GM23248 (cell line): Measurements from ENCODE around the gene MAMDC4. TPM values are rescaled to one million over a fixed set of nuclear protein-coding genes. Genes with fewer than 3 reads are reported as not detected.

Source experiments
- DNase-seq: peaks from one replicate; pipeline ENCODE4 v3.0.0-alpha.2; 2015
- H2AFZ ChIP-seq: fragments of 200-600 bp; sonication (generic); 2 replicates; pipeline ENCODE4 v1.6.1; 2016; ENCODE audit warnings: antibody characterized with exemption
- H3F3A ChIP-seq: fragments of 200-600 bp; sonication (generic); 2 replicates; pipeline ENCODE4 v1.6.1; 2016; ENCODE audit warnings: mild to moderate bottlenecking, antibody characterized with exemption, mixed run types; ENCODE audit not compliant: insufficient read depth
- H3K27ac ChIP-seq: fragments of 200-600 bp; sonication (generic); 2 replicates; pipeline ENCODE4 v1.5.1; 2016; ENCODE audit warnings: mild to moderate bottlenecking
- H3K27me3 ChIP-seq: fragments of 200-600 bp; sonication (generic); replicated peaks from 2 replicates; pipeline ENCODE4 v1.6.1; 2016; ENCODE audit warnings: mild to moderate bottlenecking; ENCODE audit not compliant: insufficient read depth
- H3K36me3 ChIP-seq: fragments of 200-600 bp; sonication (generic); 2 replicates; pipeline ENCODE4 v1.6.1; 2016; ENCODE audit warnings: low read depth, mild to moderate bottlenecking
- H3K4me1 ChIP-seq: fragments of 200-600 bp; sonication (generic); 2 replicates; pipeline ENCODE4 v1.6.1; 2016; ENCODE audit warnings: mild to moderate bottlenecking; ENCODE audit not compliant: insufficient read depth
- H3K4me2 ChIP-seq: fragments of 200-600 bp; sonication (generic); one replicate; pipeline ENCODE4 v1.6.1; 2016; ENCODE audit warnings: mild to moderate bottlenecking; ENCODE audit not compliant: unreplicated experiment
- H3K4me3 ChIP-seq: fragments of 200-600 bp; sonication (generic); 2 replicates; pipeline ENCODE4 v1.5.1; 2016; ENCODE audit warnings: mild to moderate bottlenecking
- H3K79me2 ChIP-seq: fragments of 200-600 bp; sonication (generic); 2 replicates; pipeline ENCODE4 v1.6.1; 2016; ENCODE audit warnings: mild to moderate bottlenecking; ENCODE audit not compliant: insufficient read depth
- H3K9ac ChIP-seq: fragments of 200-600 bp; sonication (generic); 2 replicates; pipeline ENCODE4 v1.6.1; 2016; ENCODE audit warnings: mild to moderate bottlenecking
- H3K9me2 ChIP-seq: fragments of 200-600 bp; sonication (generic); 2 replicates; pipeline ENCODE4 v1.6.1; 2016; ENCODE audit warnings: mixed run types, mild to moderate bottlenecking, moderate library complexity; ENCODE audit not compliant: insufficient read depth
- H3K9me3 ChIP-seq: fragments of 200-600 bp; sonication (generic); one replicate; pipeline ENCODE4 v1.6.1; 2017; ENCODE audit warnings: low read depth
- H4K20me1 ChIP-seq: fragments of 200-600 bp; sonication (generic); 2 replicates; pipeline ENCODE4 v1.6.0; 2016; ENCODE audit not compliant: insufficient read depth
- EZH2 ChIP-seq: fragments of 200-600 bp; sonication (generic); IDR thresholded peaks from 2 replicates; pipeline ENCODE4 v1.6.1; 2018; ENCODE audit warnings: antibody characterized with exemption, mild to moderate bottlenecking; ENCODE audit not compliant: insufficient read depth, poor library complexity, severe bottlenecking
- EZH2phosphoT487 ChIP-seq: fragments of 200-600 bp; sonication (generic); IDR thresholded peaks from 2 replicates; pipeline ENCODE4 v1.6.1; 2018; ENCODE audit warnings: antibody characterized with exemption, moderate library complexity, mild to moderate bottlenecking, low read depth; ENCODE audit not compliant: insufficient read depth
- WGBS, 2 experiments: methylation state at CpG; one replicate each; pipeline ENCODE4 v1.1.6; 2015 to 2017; ENCODE audit warnings: low lambda C conversion rate in 2 of 2, low coverage in 1 of 2; ENCODE audit errors: missing lambda C conversion rate in 2 of 2; 5-methylcytosine and 5-hydroxymethylcytosine counted together
- in situ Hi-C: fragments of 300-500 bp; cut with MboI; formaldehyde crosslinking; loops from 2 replicates; pipeline ENCODE4 v1.15.0; 2020
- polyA plus RNA-seq: library from polyadenylated mRNA; unstranded; fragments of >200 nt; fragmentation: Nextera tagmentation; extraction: Ambion mirVana; gene quantifications from 2 replicates; pipeline ENCODE4 v1.2.1, GENCODE V29; 2016
- total RNA-seq: library from RNA; depleted of rRNA; stranded (reverse); fragments of >200 nt; shearing (Covaris generic); gene quantifications from 2 replicates; pipeline ENCODE4 v1.2.3, GENCODE V29; 2014

Gene MAMDC4
- total and polyA plus RNA-seq, 2 experiments from 2014 or later, result 0.35 to 2.3 TPM

GRCh38 chr9:136852664-136853595 lies 784 bp downstream of the MAMDC4 start:
- no peak overlapping the region for H2AFZ ChIP-seq
- no peaks in the 10 kb centered on the region for H3K36me3 ChIP-seq
- no peaks in the 10 kb centered on the region for H4K20me1 ChIP-seq
- no peaks in the 10 kb centered on the region for H3F3A ChIP-seq
- no peaks in the 10 kb centered on the region for H3K9me3 ChIP-seq
- no peak overlapping the region for H3K9ac ChIP-seq
- no peak overlapping the region for H3K27ac ChIP-seq
- in situ Hi-C loops, result no loop called here
- no peak overlapping the region for H3K4me2 ChIP-seq
- H3K9me2 ChIP-seq, result no peaks in the 10 kb centered on the region
- TF ChIP-seq EZH2 (no peak), EZH2phosphoT487 (no peak)
- H3K4me1 ChIP-seq, result no peaks in the 10 kb centered on the region
- peaks cover 7% of the 10 kb centered on the region; the same call in 1 of the 2 replicates for H3K79me2 ChIP-seq
- H3K27me3 ChIP-seq, result no peaks in the 10 kb centered on the region
- DNase-seq, result no peak
- 81 to 84% methylated on average over 24 to 28 of the region's 29 CpGs for WGBS, 2 experiments
- no peak overlapping the region for H3K4me3 ChIP-seq

DNA sequence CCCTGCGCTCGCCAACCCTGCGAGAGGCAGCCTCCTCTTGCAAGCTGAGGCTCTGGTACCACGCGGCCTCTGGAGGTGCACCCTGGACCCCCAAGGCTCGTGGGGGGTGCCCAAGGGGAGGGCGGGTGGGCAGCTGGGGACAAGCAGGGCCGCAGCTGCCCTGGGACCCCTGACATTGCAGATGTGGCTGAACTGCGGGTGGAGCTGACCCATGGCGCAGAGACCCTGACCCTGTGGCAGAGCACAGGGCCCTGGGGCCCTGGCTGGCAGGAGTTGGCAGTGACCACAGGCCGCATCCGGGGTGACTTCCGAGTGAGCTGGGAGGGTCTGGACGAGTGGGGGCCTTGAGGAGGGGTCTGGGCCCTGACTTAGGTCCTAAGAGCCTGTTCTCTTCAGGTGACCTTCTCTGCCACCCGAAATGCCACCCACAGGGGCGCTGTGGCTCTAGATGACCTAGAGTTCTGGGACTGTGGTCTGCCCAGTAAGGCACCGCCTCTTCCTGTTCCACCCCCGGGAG lies 1.5 kb downstream of the MAMDC4 start:
- no peak for DNase-seq
- in situ Hi-C loops, result no loop called here
- WGBS, 2 experiments, result 77 to 85% methylated on average over 6 to 18 of the region's 18 CpGs

GRCh38 chr9:136854113-136854841 lies 2.1 kb downstream of the MAMDC4 start:
- Histone ChIP-seq H3K27me3 (no peaks in the 10 kb centered on the region), H3K27ac (no peak overlapping the region), H3F3A (no peaks in the 10 kb centered on the region), H3K36me3 (no peaks in the 10 kb centered on the region), H3K79me2 (peaks cover 7% of the 10 kb centered on the region; the same call in 1 of the 2 replicates), H4K20me1 (no peaks in the 10 kb centered on the region), H3K4me1 (no peaks in the 10 kb centered on the region), H3K9me3 (no peaks in the 10 kb centered on the region), H3K4me2 (no peak overlapping the region), H3K9me2 (no peaks in the 10 kb centered on the region), H2AFZ (no peak overlapping the region), H3K9ac (no peak overlapping the region), H3K4me3 (no peak overlapping the region)
- WGBS, 2 experiments, result 68 to 74% methylated on average over 26 to 27 of the region's 30 CpGs
- DNase-seq, result no peak
- in situ Hi-C loops, result no loop called here
- TF ChIP-seq EZH2 (no peak), EZH2phosphoT487 (no peak)

More for the DNA sequence above, 1.5 kb downstream of the MAMDC4 start:
- no peak overlapping the region for H3K4me2 ChIP-seq
- no peaks in the 10 kb centered on the region for H3K36me3 ChIP-seq
- no peaks in the 10 kb centered on the region for H3K9me2 ChIP-seq
- no peaks in the 10 kb centered on the region for H3K27me3 ChIP-seq
- no peak overlapping the region for H3K4me3 ChIP-seq
- H3K79me2 ChIP-seq, result peaks cover 7% of the 10 kb centered on the region; the same call in 1 of the 2 replicates
- no peak overlapping the region for H3K27ac ChIP-seq
- no peaks in the 10 kb centered on the region for H3K4me1 ChIP-seq
- no peaks in the 10 kb centered on the region for H3F3A ChIP-seq
- H4K20me1 ChIP-seq, result no peaks in the 10 kb centered on the region
- no peaks in the 10 kb centered on the region for H3K9me3 ChIP-seq
- no peak overlapping the region for H3K9ac ChIP-seq
- TF ChIP-seq EZH2phosphoT487 (no peak), EZH2 (no peak)
- H2AFZ ChIP-seq, result no peak overlapping the region

DNA sequence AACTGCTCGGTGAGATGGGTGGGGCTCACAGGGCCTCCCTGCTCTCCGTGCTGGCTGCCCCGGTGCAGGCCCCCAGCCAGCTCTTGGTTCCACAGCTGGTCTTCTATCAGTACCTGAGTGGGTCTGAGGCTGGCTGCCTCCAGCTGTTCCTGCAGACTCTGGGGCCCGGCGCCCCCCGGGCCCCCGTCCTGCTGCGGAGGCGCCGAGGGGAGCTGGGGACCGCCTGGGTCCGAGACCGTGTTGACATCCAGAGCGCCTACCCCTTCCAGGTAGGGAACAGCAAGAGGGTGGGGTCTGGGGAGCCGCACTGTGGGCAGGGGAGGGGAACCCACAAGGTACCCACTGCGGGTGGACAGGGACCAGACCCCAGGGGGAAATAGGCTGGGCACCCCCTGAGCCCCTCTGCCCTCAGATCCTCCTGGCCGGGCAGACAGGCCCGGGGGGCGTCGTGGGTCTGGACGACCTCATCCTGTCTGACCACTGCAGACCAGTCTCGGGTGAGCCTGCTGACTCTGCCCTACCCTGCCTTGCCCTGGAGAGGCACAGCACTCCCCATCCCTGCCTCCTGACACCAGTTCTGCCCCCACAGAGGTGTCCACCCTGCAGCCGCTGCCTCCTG lies 2.8 kb downstream of the MAMDC4 start:
- H3K4me3 ChIP-seq, result no peak overlapping the region
- 76 to 78% methylated on average over 22 to 23 of the region's 23 CpGs for WGBS, 2 experiments
- H3K27ac ChIP-seq, result no peak overlapping the region
- H3K9me2 ChIP-seq, result no peaks in the 10 kb centered on the region
- TF ChIP-seq EZH2phosphoT487 (no peak), EZH2 (no peak)
- no peak overlapping the region for H3K9ac ChIP-seq
- H4K20me1 ChIP-seq, result no peaks in the 10 kb centered on the region
- H3K27me3 ChIP-seq, result no peaks in the 10 kb centered on the region
- no peak overlapping the region for H3K4me2 ChIP-seq
- H3F3A ChIP-seq, result no peaks in the 10 kb centered on the region
- in situ Hi-C loops, result no loop called here
- H3K9me3 ChIP-seq, result no peaks in the 10 kb centered on the region
- H2AFZ ChIP-seq, result no peak overlapping the region
- peaks cover 5% of the 10 kb centered on the region; the same call in 1 of the 2 replicates for H3K79me2 ChIP-seq
- DNase-seq, result no peak
- no peaks in the 10 kb centered on the region for H3K36me3 ChIP-seq
- H3K4me1 ChIP-seq, result no peaks in the 10 kb centered on the region
